ENCODE measurements around the gene AQP5.

AQP5 gene

DNA sequence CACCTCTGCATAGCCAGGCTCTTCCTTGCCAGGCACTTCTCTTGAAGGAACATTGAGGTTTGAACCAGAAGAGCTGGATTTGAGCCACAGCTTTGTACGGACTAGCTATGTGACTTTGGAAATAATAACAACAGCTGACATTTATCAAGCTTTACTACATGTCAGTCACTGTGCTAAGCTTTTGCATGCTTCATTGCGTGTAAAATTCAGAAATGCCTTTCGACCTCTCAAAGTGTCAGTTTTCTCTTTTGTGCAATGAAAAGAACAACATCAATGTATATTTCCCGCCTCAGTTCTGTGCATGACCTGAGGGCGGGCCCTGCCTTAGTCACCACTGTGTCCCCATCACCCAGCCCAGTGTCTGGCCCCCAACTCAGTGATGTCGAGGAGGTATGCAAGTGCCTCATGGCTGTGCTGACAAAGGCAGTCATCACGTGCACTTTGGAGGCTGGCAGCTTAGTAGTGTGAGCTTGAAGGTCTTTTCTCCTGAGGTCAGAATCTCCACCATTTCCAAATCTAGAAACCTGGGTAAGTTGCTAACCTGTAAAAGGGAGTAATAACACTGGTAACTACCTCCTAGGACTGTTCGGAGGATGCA is 29.0 kb upstream of the AQP5 start:
- no peak for DNase-seq

DNA sequence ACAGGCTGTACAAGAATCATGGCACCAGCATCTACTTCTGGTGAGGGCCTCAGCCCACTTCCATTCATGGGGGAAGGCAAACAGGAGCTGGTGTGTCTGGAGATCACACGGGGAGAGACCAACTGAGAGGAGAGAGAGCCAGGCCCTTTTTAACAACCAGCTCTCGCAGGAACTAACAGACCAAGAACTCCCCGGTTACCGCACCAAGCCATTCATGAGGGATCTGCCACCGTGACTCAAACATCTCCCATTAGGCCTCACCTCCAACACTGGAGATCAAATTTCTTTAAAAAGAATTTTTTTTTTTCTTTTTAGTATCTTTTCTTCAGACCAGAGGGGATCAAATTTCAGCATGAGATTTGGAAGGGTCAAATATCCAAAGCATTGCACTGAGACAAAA is 27.9 kb upstream of the AQP5 start:
- no peak for DNase-seq

DNA sequence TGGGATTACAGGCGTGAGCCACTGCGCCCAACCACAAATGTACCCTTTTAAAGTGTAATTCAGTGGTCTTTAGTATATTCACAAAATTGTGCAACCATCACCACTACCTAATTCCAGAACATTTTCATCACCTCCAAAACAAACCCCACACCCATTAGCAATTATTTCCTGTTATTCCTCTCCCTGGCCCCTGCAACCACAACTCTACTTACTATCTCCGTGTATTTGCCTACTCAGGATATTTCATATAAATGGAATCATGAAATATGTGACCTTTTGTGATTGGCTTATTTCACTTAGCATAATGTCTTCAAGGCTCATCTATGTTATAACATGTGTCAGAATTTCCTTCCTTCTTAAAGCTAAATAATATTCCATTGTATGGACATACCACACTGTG is 27.2 kb upstream of the AQP5 start:
- DNase-seq, result no peak

DNA sequence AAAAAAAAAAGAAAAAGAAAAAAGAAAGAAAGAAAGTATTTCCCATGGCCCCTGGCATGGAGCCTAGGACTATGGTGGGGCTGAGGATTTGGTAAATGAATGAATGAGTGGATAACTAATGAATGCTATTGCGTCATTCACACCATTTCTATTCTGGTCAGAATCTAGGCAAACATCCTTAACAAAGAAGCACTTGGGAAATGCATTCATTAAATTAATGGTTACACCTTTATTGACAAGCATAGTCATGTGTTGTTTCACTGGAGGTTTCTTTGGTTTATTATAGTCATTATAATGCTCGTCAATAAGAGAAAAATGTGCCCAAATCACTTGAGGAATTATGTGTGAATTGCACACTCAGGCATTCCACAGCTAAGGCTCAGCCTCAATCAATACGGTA is 24.7 kb upstream of the AQP5 start:
- no peak for DNase-seq

DNA sequence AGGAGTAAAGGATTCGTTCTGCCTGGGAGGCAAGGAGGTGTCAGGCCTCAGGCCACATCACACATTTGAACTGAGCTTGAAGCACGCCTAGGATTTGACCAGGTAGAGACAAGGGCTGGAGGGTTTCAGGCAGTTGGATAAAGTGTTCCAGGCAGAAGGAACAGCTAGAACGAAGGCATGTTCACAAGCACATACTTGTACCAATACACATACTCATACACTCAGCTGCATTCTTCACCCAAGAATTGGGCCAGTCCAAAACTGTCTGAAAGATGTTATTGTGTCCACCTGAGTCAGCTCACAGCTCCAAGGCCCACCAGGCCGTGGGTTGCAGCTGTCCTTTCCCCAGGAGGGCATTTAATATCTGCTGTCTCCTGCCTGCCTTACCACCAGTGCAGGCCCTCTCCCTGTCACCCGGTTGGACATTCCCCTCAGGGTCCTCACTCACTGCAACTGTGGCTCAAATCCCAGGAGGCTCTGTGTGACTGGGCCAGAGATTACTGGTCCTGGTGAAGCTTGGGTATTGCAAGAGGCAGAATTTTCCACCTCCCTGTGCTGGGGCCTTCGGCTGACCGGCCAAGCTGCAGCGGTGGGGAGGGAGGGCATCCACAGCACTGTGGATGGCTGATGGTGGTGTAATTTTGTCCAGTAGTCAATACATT is 23.9 kb upstream of the AQP5 start:
- no peak for DNase-seq

DNA sequence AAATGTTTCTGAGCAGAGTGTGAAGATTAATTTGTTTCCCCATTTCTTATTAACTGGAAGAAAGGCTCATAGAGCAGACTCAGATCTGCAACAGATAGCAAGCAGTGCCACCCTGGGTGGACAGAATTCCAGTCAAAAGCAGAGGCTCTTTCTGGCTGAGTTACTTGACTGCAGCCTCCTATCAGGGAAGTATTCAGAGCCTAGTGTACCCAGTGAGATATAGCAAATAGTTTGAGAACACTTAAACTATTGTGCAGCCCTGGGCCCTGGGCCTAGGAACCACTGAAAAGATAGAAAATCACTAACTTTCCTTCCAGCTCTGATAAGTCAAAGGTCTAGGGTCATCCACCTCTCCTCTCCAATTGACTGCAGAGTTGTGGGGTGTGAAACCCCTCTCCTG is 22.4 kb upstream of the AQP5 start:
- DNase-seq, result no peak

DNA sequence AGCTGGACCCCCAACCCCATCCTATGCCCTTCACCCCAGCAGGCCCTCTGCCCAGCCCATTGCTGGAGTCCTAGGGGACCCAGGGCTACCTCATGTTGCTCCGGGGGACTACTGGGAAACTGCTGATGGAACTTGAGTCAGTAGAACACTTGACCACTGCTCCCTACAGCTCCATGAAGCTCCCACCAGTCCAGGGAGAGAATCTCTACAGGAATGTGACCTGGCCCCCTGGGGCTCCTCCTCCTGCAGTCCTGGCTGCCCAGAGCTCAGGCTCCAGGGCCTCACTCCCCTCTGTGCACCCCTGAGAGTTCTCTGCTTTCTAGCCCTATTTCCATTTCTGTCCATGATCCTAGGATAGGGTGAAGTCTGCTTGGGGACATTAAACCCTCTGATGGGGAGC is 22.0 kb upstream of the AQP5 start:
- DNase-seq, result no peak

DNA sequence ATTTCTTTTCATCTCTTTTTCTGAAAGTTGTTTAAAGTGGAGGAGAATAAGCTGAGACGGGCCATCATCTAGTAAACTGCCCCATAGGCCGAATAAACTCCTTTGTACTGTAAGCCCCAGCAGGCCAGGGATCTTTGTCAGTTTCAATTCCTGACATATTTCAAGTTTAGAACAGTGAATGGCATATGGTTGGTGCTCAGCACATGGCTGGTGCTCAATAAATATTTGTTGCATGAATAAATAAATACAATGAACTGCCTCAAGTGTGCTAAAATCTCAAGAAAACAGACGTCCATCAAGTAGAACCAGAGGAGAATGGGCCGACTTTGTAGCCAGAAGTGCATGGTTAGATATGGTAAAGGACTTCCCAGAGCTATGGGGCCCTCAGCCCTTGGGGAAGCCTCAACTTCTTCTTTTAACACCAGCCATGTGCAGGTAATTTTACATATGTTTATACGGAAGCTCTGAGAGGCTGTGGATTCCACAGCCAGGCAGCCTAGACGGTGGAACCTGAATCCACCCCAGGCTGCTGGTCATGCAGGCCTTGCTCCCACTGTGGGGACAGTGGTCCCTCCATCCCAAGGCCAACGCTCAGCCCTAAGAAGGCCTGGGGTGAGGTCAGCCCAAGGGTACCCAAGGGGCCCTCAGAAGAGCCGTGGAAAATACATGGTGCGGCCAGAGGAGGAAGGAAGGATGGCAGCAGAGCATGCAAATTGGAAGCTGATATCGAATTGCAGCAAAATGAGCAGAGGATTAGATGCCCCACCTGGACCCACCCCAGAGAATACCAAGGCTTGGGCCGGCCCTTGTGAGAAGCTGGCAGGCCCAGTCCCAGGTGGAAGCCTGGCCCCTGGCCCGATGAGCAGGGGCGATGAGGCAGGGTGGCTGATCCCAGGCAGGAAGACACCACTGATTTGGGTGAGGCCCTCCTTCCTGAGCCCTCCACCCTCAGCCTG is 19.8 kb upstream of the AQP5 start:
- DNase-seq, result no peak

DNA sequence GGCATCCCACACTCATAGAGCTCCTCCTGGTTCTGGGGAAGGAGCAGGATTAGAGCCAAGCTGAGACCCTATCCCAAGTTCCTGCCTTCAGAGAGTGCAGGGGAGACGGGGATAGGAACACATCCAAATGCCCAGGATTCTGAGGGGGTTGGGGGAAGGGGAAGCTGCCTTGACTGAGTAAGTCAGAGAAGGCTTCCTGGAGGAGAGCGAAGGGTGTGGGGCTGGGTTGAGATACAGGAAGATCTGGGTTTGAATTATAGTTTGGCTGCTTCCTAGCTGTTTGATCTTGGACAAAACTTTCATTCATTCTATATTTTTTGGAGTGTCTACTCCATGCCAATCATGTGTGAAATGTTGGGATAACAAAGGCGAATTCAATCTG is 19.2 kb upstream of the AQP5 start:
- DNase-seq, result no peak

DNA sequence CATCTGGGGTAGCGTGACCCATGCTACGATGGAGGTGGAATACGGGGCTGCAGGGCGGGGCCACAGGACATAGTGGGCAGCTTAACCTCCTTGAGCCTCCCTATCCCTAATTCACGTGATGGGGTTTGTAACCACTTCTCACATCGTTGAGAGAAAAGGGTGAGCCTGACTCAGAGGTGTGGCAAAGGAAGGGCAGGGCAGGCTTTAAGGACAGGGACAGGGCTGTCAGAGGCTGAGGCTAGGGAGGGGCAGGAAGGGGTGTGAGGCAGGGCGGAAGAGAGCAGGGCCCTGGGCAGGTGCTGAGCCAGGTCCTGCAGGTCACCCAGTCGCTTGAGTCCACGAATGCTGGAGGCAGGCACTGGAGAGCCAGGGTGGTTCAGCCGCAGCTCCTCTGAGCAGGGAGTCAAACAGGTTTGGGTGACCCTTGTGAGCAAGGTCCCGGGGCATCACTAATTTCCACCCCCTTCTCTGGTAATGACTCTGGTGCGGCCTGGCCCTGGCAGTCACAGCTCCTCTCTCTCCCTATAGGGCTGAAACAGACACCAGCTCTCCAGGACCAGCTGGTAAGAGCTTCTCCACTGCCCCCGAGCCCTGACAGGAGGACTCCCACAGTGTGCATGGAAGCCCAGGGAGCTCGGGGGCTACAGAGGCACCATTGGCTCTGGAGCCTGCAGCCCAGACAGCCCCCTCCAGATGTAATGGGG is 18.6 kb upstream of the AQP5 start:
- no peak for DNase-seq

DNA sequence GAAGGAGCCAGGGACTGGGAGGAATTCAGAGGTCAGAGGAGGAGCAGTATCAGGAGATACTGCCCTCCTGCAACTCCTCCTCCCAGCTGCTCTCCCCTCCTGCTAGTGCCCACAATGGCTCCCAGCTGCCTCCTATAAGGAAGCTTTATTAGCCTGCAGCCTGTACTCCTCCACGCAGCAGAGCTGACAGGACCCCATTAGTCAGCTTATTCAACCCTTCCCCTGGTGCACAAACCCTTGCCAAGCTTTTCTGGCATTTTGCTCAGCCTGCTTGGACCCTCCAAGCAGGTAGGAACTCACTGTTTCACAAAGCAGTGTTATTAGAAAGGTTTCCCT is 18.1 kb upstream of the AQP5 start:
- no peak for DNase-seq

DNA sequence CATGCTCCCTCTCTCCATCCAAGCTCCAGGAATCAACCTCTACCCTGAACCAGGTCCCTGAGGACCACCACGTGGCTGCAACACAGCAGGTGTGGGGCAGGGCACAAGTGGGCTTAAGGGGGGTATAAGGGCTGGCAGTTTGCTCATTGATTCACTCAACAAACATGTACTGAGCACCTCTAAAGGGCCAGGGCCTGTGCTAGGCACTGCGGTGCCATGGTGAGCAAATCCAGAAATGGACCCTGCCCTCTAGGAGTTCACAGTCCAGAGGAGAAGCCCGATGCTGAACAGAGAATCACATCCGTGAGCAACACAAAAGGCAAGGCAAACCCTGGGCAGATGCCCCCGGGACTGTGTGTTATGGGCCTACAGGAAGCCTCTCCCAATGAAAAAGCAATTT is 17.6 kb upstream of the AQP5 start:
- no peak for DNase-seq

DNA sequence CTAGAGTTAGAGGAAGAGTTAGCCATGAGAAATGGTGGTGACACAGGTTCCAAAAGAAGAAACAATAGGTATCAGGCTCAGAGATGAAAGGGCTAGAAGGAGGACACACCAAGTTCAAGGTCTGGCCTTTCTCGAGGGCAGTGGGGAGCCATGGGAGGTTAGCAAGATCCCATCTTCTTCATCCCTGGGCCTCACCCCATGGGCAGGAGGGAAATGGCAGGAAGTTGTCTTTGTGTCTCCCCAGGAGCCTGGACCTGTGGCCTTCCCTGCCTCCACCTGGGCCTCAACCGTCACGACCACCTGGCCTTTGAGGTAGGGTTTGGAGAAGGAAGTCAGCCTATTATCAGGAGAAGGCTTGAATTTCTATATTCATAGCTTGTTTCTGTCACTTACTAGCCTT is 17.0 kb upstream of the AQP5 start:
- DNase-seq, result no peak

DNA sequence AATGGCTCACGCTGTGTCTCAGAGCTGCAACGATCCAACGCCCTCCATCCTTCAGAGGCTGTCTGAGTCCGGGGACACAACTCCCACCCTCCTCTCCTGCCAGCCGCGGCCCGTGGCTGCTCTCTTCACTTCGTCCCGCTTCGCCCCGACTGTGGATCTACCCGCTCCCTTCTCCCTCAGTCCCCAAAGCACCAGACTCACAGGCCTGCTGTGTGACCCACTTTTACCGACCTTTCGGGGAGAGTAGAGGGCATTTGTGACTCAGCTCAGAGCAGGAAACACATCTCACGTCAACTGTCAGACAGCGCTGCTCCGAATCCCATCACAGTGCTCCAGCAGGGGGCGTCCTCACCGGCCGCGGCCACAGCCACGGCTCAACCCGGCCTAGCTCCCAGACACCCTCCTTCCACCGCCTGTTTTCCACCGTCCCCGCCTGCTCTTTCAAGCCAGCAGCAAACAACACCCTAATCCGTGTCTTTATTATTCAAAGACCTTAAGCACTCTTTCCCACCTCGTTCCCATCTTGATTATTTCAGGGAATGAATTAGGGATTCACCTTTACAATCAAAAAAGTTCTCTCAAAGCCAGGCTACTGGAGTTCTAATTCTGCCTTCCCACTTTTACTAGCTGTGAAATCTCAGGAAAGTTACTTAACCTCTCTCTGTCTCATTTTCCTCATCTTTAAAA is 16.1 kb upstream of the AQP5 start:
- DNase-seq, result peak; percentile 86

DNA sequence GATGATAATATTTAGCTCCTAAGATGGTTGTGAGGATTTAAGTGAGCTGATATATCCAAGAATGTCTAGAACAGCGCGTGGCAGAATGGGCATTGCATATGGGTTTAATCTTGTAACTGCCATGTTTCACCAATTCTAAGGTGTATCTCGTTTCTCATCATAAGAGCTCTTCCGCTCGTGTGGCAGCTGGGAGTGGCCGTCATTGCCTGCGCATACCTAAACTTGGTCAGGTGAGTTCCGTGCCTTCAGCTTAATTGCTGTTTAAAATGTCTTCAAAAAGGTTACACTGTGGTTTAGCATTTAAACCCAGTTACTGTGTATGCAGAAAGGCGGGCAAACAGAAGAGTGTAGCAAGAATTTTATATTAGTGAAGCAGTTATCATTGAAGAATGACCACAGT is 15.6 kb upstream of the AQP5 start:
- no peak for DNase-seq

DNA sequence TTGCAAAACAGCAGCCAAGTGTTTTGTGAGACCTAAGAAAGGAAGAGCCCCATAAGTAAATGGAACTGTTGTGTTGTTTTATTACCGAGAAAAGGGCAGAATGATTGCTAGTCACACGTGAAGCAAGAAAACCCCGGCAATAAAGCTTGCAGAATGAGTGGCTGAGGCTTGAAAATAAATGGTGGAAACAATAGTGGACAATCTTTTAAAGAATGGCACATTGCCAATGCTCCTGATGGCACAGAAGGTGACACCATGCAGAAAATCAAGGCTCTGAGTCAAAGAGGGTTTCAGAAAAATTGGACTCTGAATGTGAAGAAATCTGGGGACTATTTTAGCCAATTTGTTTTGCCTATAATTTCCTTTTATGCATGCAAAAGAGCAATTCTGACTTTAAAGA is 15.2 kb upstream of the AQP5 start:
- DNase-seq, result no peak

DNA sequence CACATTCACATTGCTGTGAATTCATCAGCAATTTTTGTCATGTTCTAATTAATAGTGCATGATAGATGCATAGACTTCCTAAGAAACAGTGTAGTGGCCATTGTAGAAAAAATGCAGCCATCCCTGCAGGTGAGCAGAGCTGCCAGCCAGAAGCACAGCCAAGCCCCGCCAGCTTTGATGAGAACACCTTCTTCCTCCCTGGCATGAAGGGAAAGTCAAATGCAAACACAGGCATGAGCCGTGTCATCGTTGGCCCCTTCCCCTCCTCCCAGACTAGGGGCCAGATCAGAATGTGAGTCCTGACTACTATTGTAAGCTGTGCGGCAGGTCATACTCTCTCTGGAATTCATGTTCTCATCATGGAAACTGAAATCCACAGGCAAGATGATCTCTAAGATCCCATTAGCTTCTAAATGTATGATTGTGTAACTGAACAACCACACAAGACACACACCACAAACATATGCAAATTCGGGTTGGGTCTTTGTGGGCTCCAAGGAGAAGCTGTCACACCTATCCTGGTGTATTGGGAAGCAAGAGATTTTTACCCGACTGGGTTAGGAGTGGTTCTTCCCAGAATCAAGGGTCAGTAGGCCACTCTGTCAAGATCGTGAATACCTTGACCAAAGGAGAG is 14.0 kb upstream of the AQP5 start:
- DNase-seq, result no peak

DNA sequence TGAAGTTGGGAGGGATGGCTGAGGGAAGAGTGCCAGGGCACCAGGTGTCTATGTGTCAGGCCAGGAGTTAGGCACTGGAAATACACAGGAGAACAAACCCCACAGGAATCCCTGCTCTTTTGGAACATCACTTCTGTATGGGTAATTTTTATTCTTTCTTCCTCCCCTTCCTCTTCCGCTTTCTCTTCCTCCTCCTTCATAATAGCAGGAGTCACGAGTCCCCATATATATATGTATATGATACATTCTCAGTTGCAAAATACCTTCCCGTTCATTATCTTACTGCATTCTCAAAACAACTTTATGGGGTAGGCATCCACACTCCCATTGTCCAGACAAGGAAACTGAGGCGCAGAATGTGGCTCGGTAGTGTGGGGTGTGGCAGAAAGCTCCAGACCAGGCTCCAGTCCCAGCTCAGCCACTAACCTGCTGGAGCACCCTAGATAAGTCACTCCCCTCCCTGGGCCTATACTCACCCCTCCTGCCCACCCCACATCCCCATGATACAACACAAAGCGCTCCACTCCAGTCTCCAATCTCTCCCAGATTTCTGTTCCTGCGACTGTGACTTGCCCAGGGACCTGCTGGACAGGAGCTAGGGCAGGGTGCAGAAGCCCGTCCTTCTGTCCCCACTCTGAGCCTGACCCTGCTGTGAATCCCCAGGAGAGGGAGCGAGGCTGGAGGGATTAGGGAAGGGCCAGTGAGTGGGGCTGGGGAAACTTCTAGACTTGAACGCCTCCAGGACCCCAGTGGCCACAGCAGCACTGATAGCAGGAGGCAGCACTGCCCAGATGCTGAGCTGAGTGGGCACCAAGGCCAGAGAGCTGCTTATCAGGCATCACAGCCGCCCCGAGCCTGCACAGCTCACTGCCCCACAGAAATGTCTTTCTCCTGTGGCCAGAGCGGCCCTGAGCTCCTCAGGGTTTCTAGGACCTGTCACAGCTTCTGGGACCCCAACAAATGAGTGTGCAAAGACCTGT is 12.5 kb upstream of the AQP5 start:
- DNase-seq, result no peak

DNA sequence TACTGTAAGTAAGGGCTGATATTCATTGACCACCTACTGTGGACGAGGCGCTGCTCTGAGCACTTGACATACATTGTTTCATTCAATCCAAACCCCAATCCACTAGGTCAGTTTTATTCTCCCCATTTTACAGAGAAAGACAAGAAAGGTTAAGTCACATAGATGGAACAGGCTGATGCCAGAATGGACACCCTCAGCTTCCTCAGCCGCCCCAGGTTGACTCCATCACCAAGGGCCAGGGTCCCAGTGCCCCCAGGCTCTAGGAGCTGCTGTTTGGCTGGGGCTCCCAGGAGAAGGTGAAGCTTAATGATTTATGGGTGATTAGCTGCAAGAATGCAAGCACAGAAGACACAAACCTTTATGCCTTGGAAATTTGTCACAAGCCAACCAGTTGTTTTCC is 11.8 kb upstream of the AQP5 start:
- DNase-seq, result no peak

DNA sequence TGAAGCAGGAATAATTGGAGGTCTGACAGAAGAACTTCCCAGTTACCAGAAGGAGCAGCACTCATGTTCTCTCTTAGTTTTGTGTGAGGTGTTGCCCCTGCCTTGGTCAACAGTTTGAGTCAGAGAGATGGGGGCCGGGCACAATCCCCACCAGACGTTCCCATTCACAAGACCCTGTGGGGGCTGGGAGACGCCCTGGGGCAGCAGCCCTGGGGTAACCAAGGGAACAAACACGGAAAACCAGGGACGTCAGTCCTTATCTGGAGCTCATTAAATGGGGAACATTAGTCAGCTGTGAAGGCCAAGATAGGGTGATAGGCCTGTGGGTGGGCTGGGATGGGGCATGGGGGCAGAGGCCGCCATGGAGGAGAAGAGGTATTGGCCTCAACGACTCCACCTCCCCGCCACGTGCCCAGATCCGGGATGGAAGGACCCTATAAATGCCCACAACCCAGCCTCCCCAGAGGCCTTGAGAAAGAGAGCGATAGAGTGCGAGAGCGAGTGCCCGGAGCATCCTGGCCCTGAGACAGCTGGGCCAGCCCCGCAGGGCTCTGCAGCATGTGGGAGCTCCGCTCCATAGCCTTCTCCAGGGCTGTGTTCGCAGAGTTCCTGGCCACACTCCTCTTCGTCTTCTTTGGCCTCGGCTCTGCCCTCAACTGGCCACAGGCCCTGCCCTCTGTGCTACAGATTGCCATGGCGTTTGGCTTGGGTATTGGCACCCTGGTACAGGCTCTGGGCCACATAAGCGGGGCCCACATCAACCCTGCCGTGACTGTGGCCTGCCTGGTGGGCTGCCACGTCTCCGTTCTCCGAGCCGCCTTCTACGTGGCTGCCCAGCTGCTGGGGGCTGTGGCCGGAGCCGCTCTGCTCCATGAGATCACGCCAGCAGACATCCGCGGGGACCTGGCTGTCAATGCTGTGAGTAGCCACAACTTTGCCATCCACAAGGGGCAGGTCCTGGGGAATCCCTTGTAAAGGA is 11.1 kb upstream of the AQP5 start, which contains the start of gene AQP2:
Gene AQP2 (plus strand): TSS at position 465 of the 979 bp plus-strand sequence. CDS start 94 bp downstream, at position 559.
- no peak for DNase-seq
